Measurements from ENCODE around the gene DNER.
A peak's percentile ranks its signal among the peaks of the same experiment; 100 is the strongest.

Gene DNER

DNA sequence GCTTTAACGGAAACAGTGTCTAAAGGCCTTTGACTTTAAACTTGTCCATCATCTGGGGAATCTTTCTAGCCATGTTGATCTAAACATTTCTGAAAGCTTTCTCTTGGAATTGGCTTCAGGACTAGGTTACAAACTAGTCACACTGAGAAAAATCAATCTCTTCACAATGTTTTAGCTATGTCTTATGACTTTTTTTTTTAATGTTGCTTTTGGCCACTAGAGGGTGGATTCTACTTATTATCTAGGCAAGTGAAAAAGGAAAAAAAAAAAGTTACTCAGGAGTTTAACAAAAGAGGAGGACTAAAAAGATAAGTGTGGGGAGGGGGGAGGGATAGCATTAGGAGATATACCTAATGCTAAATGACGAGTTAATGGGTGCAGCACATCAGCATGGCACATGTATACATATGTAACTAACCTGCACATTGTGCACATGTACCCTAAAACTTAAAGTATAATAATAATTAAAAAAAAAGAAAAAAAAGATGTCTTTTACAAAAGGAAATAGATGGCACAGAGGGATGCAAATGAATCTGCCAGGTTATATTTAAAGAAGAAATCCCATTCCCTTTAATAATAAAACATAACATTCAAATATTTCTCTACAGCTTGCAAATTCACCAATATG, 282.9 kb downstream of the DNER start:
- DNase-seq = peak; percentile 50

DNA sequence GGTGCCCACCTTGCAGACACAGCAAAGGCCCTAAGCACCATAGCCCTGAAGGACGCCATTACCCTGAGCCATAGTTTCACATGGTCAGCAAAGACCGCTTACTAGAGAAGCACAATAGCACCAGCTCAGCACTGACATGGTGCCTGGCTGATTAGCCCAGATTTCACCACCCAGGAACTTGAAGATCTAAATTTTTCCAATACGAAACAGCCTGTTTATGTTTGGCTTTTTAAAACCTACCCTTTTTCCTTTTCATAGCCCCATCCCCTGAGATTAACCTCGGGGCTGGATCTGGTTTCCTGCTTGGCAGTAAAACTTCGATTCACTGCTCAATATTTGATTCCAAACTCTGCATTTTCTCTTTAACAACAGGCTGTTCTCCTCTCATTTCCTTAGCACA, 284.8 kb downstream of the DNER start:
- no peak for DNase-seq

DNA sequence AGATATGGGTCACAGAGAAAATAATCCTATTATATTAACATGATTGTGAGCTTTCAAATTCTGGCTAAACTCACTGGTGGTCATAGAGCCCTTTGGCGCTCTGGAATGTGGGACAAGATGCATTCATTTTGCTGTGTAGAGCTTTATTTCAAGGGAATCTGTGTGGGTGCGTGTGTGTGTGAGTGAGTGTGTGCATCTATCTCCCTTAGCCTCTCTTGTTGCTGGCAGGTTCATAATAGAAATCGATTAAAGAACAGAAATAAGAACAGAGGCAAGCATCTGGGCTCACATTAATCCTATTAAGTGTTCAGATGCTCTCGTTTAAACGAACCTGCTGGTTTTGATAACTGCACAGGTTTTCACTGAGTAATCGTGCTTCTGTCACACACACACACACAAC, 287.9 kb downstream of the DNER start:
- DNase-seq = no peak

DNA sequence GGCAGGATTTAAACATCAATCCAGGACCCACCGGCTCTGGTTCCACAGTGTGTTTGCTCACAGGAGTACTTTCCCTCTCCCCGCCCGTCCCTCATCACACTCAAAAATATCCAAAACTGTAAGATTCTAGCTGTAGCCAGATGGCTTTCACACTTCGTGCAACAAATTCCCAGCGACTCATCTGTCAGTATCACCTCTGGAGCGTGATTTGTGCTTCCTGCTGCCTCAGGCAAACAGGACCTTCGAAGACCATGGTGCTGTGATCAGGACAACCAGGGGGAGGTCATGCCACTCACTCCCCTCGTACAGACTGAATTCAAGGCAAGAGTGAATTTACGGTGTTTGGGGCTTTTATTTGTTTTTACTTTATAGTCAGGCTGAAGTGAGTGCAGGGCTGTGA, 288.8 kb downstream of the DNER start:
- no peak for DNase-seq

DNA sequence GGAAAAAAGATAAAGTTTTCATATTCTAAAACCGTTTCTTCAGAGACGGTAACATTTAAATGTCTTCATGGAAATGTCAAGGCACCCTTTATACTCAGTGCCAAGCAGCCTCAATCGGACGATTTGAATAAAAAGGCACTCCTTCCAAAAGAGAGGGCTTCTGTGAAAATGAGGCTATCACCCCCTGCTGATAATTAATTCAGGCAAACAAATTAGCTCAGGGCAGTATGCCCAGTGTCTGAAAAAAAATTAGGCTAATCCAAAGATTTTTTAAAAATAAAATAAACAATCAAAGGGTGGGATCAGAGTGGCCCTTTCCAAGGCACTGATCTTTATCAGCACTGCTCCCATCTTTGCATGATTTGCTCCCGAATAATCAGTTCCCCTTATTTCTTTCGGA, 292.3 kb downstream of the DNER start:
- DNase-seq = no peak

DNA sequence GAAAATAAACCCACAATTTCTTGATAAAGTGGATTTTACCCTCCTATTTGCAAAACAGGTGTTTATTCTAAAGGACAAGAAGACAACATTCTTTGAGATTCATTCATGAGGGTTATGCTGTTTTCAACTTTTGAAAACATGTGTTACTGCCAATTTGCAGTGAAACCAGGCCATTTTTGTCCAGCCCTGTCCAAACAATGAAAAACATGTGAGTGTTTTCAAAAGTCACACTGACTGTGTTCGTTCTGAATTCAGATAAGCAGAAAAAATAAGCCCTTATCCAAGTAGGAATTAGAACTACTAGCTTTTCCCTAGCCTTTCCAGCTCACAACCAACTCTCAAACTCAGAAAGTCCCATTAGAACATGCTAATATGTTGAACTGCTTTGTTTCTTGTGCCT, 295.2 kb downstream of the DNER start:
- no peak for DNase-seq

DNA sequence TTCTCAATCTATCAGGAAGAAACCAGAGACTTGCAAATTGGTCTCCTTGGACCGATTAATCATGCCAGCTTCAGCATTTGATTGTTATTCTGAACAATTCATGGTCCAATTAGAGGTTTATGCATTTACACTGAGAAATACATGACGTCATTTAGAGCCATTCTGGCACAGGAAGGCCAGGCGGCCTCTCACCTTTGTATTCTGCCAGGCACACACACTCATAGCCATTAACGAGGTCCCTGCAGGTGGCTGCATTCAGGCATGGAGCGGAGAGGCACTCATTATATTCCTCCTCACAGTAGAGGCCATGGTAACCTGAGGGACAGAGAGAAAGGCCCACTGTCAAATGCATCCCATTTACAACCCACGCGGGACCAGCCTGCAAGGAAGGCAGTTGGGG, 296.4 kb downstream of the DNER start:
- no peak for DNase-seq

DNA sequence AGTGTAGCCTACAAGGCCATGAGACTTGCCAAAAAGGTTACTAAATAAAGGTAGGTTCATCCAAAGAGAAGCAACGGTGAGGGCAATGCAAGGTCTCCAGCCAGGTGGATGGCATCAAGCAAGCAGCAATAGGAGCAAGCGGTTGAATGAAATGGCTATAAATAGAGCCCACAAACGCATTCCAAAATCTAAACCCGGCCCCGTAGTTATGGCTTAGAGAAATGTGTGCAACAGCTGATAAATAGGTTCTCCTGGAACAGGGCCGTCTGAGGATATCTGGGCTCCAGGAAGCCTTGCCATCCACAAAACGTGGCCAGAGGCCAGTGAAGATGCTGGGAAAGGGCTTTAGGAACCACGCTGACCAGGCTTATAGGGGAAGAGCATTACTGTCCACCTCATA, 297.2 kb downstream of the DNER start:
- no peak for DNase-seq

DNA sequence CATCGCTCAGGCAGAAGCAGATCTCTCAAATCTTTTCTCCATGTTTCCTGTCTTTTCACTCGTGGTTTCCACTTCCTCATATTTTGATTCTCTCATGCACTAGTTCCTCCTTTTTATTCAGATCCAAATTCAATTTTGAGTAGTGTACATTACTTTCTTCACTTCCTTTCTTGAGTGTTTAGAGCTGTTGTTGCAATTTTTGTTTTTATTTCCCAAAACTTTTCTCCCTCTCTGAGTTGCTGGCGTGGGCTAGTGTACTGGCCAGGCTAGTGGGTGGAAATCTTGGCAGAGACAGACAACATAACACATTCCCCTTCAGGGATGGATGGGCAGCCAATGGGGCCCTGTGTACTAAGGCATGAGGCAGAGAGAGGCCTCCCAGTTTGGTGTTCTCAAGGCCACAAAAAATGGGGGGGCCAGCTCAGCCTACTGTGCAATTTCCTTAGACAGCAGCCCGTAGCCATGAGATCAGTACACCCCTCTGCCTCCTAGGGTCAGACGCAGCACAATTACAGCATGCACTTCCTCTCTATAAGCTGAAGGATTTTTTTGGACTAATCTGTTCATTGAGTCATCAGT, 298.1 kb downstream of the DNER start:
- DNase-seq = no peak

DNA sequence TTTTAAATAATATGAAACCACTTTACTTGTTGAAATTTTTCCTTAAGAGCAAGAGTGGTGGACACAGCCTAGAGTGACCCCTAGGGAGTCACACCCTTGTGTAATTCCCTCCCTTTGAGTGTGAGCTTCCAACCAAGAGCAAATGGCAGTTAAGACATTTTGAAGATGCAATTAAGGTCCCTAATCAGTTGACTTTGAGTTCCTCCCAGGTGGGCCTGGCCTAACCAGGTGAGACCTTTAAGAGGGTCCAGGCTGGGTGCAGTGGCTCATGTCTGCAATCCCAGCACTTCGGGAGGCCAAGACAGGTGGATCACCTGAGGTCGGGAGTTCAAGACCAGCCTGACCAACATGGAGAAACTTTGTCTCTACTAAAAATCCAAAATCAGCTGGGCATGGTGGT, 299.7 kb downstream of the DNER start:
- DNase-seq = no peak

DNA sequence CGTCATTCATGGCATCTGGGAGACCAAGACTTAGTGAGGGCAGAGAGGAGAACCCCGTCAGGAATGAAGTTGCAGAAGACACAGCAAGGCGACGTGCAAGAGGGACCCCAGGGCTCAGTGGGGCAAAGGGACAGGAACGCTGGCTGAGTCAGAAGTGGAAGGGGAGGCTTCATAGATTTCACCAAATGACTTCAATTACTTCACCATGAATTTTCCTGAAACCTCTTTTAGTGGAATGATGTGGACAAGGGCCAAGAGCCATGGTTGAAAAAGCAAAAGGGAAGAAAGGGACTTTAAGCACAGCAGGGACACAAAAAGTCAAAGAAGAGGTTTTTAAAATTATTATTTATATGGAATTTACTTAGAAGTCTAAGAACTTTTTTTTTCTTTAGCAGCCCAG, 301.7 kb downstream of the DNER start:
- no peak for DNase-seq

DNA sequence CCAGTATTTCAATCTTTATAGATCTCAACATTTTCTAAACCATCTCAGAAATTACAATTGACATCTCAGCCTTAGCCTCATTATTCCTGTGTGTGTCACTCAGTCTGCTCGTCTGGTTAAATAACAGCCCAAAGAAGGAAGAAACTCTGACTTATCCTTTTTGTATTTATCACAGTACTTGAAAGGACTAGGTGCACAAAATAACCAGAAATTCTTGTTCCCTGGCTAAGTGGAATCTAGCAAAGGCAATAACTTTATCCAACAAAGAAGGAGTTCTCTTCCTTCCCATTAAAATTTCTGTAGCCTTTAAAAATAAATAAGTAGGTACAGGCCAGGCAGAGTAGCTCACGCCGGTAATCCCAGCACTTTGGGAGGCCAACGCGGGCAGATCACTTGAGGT, 303.4 kb downstream of the DNER start:
- DNase-seq = no peak

DNA sequence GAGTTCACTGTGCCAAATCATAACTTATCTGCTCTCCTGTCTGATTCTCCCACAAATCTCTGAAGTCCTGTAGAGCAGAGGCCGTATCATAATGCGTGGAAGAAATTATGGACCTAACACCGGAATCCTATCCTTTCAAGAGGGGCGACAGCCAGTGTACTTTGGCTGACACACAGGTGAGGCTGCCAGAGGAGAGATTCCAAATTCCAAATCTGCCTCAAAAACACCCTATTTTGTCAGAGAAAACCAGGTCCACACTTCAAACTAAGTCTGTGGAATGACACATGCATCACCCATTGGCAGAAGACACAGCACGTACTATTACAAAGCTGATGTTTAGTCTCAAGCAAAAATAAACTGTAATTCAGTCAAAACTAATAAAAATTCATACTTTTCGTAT, 304.1 kb downstream of the DNER start:
- DNase-seq = no peak

DNA sequence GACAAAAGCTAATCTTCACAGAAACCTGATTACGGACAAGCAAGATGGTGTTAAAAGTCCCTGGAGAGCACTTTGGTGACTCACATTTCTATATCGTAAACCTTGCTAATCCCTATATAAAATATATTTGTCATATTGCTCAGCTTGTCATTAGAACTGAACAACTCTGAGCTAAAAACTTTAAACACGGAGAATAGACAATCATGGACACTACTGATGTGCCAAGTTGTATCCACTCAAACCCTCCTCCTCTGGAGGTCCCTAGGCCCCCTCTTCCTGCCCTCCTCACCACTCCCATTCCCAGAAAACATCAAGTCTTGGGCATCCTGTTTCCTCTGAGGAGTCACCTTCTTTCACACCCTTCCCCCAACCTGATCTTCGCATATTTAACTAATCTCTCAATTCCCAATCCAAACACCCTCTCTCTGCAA, 304.6 kb downstream of the DNER start:
- no peak for DNase-seq

DNA sequence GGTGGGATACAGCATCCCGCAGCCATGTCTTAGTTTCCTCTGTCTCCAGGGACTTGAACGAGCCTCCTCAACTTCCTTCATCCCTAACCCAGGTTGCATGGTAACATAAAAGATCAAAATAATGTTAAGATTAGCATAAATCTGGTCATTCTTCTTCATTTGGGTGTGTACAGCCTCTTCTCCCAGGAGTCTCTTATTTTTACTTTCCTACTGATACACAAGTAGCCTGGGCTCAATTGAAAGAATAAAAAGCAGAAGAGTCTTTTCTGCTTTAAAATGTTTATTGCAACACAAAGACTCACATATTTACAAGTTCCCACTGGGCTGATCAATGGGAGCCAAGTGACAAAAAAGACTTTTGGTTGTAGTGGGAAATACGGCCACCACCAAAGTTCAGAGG, 305.4 kb downstream of the DNER start:
- no peak for DNase-seq

DNA sequence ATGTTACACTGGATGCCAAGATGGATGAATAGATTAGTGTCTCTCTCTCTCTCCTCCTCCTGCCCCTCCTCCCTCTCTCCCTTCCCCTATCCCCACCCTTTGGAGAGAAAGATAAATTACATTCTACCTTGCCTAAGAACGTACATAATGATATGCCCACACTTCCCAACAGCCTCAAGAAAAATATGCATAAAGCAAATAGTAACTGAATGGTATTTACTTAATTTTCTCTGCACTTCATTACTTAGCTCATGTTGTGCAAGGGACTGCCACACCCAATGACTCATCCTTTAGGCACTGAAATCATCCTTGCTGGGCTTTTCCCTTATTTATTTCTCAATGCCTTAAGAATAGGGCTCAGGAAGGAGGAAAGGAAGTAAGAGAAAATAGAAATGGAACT, 306.0 kb downstream of the DNER start:
- peak; percentile 73 for DNase-seq

DNA sequence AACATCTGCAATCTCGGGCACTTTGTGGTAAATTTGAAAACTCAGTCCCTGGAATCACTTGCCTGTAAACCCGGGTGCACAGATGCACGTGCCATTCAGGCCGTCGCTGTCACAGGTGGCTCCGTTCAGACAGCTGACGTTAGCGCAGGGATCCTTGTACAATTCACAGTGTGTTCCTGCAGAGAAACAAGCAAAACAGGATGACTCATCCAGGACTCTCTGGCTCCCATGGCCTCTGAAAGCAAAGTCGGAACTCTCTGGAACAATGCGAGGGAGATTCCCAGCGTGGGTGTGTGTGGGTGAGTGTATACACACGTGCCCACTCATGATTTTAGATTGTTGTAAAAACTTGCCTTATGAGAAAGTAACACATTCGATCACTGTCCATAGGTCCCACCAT, 307.2 kb downstream of the DNER start:
- no peak for DNase-seq

DNA sequence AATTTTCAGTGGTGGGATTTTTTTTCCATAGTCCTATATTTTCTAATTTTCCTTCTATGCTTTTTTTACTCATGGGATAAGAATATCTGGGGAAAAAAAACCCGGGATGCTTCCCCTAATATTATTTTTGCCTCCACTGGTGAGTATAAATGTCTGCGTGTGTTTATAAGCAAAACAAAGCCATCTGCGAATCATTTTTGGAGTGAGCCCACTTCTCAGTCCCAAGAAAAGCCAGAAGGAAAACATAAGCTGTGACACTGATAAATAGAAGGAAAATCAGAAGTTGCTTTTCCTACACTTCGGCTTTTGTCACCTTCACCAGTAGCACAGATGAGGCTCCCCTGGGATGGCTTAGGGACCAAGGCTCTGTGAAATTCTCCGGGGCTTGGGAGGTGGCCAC, 308.6 kb downstream of the DNER start:
- DNase-seq = no peak

DNA sequence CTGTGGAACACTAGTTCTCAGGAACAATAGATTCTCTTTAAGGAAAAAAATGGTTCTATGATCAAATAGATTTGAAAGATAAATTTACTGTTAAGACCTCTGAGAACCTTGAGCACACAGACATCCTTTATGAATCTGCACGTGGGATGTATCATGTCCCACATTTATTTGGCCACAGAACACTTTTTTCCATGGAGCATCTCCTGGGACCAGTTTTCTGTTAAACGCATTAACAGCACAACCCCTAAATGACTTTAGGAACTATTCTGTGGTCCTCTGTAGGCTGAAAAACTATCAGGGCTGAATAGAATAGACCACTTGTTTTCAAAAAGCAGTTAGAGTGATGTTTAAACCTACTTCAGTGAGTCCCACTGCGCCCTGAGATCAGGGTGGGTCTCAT, 311.1 kb downstream of the DNER start:
- DNase-seq = no peak

DNA sequence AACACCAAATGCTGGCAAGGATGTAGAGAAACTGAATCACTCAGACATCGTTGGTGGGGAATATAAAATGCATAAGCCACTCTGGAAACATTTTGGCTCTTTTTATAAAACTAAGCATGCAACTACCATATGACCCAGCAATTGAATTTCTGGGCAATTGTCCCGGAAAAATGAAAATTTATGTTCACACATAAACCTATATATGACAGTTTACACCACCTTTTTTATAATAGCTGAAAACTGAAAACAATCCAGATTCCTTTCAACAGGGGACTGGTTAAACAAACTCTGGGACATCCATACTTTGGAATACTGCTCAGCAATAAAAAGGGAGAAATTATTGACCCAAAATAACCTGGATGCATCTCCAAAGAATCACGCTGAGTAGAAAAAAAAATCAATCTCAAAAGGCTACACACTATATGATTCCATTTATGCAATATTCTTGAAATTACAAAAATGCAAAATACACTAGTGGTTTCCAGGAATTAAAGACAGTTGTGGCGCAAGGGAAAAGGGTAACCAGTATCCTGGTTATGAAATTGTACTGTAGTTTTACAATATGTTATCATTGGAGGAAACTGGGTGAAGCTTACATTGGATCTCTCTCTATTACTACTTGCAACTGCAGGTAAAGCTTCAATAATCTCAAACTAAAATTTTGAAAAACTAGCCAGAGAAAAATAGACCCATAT, 313.0 kb downstream of the DNER start:
- DNase-seq = no peak

DNA sequence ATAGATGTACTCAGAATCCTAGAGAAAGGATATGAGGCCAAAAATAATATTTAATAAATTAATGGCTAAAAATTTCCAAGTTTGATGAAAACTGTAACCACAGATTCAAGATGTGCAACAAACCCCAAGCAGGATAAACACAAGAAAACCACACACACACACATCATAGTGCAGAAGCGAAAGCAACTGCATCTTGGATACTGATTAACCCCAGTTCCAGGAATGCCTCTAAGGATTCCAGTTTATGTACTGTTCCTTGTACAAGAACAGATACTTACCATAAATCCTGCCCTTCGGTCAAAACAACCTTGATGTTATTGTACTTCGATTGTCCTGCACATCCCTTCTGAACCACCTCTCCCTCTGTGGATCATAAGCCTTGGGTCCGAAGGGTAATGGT, 320.4 kb downstream of the DNER start:
- no peak for DNase-seq

DNA sequence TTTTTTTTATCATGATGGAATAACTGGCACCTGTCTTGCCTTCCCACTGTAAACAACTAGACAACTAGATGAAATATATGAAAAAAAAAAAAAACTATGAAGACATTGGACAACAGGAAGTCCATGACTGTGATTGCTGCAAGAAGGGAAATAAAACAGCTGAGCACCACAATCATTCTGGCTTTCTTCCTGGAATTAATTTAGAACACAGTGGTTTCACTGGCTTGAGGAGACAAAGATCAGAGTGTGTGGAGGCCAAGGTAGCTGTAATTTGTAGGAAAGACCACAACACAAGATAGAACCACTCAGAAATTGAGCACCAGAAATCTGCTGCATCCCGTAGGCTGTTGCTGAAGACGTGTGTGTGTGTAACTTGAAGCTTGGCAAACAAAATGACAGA, 322.2 kb downstream of the DNER start:
- no peak for DNase-seq

DNA sequence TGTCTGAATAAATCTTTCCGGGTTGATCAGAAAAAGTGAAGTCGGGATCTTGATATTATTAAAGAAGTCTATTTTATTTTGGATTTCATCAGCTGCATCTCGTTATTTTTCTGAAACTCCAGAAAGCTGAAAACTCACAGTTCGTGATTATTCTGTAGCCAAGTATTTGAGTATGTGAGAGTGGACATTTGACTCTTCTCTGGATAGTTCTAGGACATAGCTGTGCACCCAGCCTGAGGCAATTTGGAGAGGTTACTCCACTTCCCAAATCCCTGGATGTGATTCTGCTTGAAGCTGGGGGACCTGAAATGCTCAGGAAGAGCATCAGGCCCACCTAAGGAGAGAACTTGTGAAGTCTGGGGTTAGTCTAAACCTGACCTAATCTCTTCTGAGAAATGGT, 325.6 kb downstream of the DNER start:
- no peak for DNase-seq

DNA sequence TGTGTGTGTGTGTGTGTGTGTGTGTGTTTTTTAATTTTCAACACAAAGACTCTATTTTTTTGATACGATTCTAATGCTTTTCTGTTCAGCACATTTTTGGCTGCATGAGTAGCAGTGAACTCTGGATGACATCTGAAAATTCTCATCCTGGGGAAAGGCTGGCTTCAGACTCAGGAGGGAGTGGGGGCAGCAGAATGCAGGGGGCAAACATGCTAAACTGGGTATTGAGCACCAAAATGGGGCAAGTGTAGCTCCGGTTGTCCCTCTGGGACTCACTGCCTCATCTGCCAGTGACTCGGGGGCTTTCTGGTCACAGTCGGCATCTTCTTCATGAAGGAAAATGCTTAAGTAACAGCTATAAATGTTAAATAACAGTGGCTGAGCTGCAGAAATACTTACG, 326.5 kb downstream of the DNER start:
- no peak for DNase-seq

DNA sequence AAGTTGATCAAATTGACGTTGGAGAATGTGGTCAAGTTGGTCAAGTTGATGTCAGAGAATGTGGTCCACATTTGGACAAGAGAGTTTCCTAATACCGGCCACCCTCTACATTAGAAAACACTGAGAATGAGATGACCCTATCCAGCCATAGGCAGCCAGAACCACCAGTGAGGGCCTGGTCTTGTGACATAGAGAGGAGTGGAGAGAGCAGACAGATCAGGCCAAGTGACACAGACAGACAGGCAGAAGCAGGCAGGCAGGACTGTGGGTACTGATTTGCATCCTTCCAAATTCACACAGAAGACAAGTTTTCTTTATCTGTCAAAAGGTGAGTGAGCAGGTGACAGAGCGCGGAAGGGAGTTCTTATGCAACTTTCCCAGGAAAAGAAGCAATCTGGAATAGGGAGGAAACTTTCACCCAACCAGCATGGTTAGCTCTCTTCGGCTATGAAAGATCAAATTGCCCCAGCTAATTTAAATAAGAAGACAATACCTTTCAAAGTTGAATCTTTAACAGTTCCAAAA, 334.2 kb downstream of the DNER start:
- no peak for DNase-seq
